CD1c-positive myeloid dendritic cell (primary cell): ENCODE data around the gene FSTL4.

Experiments
- DNase-seq: peaks from one replicate; pipeline ENCODE4 v3.0.0-alpha.2; 2016; ENCODE audit errors: extremely low spot score

FSTL4 gene

GRCh38 chr5:133478199-133478985, 133.9 kb downstream of the FSTL4 start:
- DNase-seq = no peak

- no peak for DNase-seq
These were observed 136.4 kb downstream of the FSTL4 start for GRCh38 chr5:133475986-133476385.

GRCh38 chr5:133474851-133475590, 137.3 kb downstream of the FSTL4 start:
- no peak for DNase-seq

GRCh38 chr5:133473291-133473690, 139.1 kb downstream of the FSTL4 start:
- DNase-seq = no peak

- DNase-seq = no peak
These were observed 139.5 kb downstream of the FSTL4 start for GRCh38 chr5:133472829-133473228.

GRCh38 chr5:133471699-133472098, 140.6 kb downstream of the FSTL4 start:
- no peak for DNase-seq

- peak; percentile 33 for DNase-seq
These were observed 141.5 kb downstream of the FSTL4 start for GRCh38 chr5:133470841-133471240.

GRCh38 chr5:133469846-133470245, 142.5 kb downstream of the FSTL4 start:
- peak; percentile 3 for DNase-seq

- DNase-seq = no peak
These were observed 143.1 kb downstream of the FSTL4 start for GRCh38 chr5:133469252-133469651.

- DNase-seq = no peak
These were observed 143.7 kb downstream of the FSTL4 start for GRCh38 chr5:133468596-133468995.

- DNase-seq = no peak
These were observed 144.4 kb downstream of the FSTL4 start for GRCh38 chr5:133467826-133468463.

- DNase-seq = no peak
These were observed 145.0 kb downstream of the FSTL4 start for GRCh38 chr5:133467335-133467779.

- DNase-seq = no peak
These were observed 145.6 kb downstream of the FSTL4 start for GRCh38 chr5:133466556-133467334.

- DNase-seq = no peak
These were observed 148.3 kb downstream of the FSTL4 start for GRCh38 chr5:133464013-133464412.

GRCh38 chr5:133461796-133462516, 150.4 kb downstream of the FSTL4 start:
- no peak for DNase-seq

- no peak for DNase-seq
These were observed 152.1 kb downstream of the FSTL4 start for GRCh38 chr5:133460172-133460758.

GRCh38 chr5:133459474-133460160, 152.7 kb downstream of the FSTL4 start:
- no peak for DNase-seq

- no peak for DNase-seq
These were observed 153.9 kb downstream of the FSTL4 start for GRCh38 chr5:133458435-133458834.

- DNase-seq = no peak
These were observed 154.6 kb downstream of the FSTL4 start for GRCh38 chr5:133457439-133458355.
